Dendritic cell treated with granulocyte-macrophage colony-stimulating factor and Interleukin-4, amounts not matched to agents 40 ng/mL and 50 ng/mL, for 4 days (primary cell): ENCODE data around the gene DMRTC2.

Source experiments
- H3K27ac Mint-ChIP-seq: one replicate; pipeline ENCODE4 v1.8.0; 2022; ENCODE audit warnings: mild to moderate bottlenecking, mixed read lengths
- H3K27me3 Mint-ChIP-seq: one replicate; pipeline ENCODE4 v1.8.0; 2022; ENCODE audit warnings: mild to moderate bottlenecking, mixed read lengths
- H3K36me3 Mint-ChIP-seq: one replicate; pipeline ENCODE4 v1.8.0; 2022; ENCODE audit warnings: low read depth, mixed read lengths
- H3K4me1 Mint-ChIP-seq: one replicate; pipeline ENCODE4 v1.8.0; 2022; ENCODE audit warnings: low read depth, mixed read lengths
- H3K4me3 Mint-ChIP-seq: one replicate; pipeline ENCODE4 v1.8.0; 2022; ENCODE audit warnings: mild to moderate bottlenecking, moderate library complexity, mixed read lengths
- H3K9me3 Mint-ChIP-seq: one replicate; pipeline ENCODE4 v1.8.0; 2022; ENCODE audit warnings: mixed read lengths
- intact Hi-C: fragments of 100-400 bp; cut with micrococcal nuclease; formaldehyde crosslinking; loops from one replicate; pipeline ENCODE4 v1.15.0; 2022

The DMRTC2 gene

GRCh38 chr19:41896581-41896942, 51.7 kb downstream of the DMRTC2 start:
- Mint-ChIP-seq H3K27me3 (no peaks in the 10 kb centered on the region), H3K27ac (no peak overlapping the region), H3K9me3 (no peaks in the 10 kb centered on the region), H3K4me3 (no peak overlapping the region), H3K36me3 (peaks cover 98% of the 10 kb centered on the region), H3K4me1 (no peaks in the 10 kb centered on the region)
- intact Hi-C loops = no loop called here

- no peak overlapping the region for H3K27ac Mint-ChIP-seq
These were observed 52.3 kb downstream of the DMRTC2 start for GRCh38 chr19:41897181-41897580.

GRCh38 chr19:41897820-41898219, 53.0 kb downstream of the DMRTC2 start:
- H3K27ac Mint-ChIP-seq = no peak overlapping the region
- no peak overlapping the region for H3K4me3 Mint-ChIP-seq
- H3K4me1 Mint-ChIP-seq = no peaks in the 10 kb centered on the region
- H3K27me3 Mint-ChIP-seq = no peaks in the 10 kb centered on the region
- peaks cover 98% of the 10 kb centered on the region for H3K36me3 Mint-ChIP-seq
- intact Hi-C loops = no loop called here
- H3K9me3 Mint-ChIP-seq = no peaks in the 10 kb centered on the region

More at GRCh38 chr19:41897181-41897580, 52.3 kb downstream of the DMRTC2 start:
- Mint-ChIP-seq H3K36me3 (peaks cover 98% of the 10 kb centered on the region), H3K4me1 (no peaks in the 10 kb centered on the region), H3K4me3 (no peak overlapping the region), H3K27me3 (no peaks in the 10 kb centered on the region), H3K9me3 (no peaks in the 10 kb centered on the region)
- intact Hi-C loops = no loop called here

- no peaks in the 10 kb centered on the region for H3K4me1 Mint-ChIP-seq
- peaks cover 98% of the 10 kb centered on the region for H3K36me3 Mint-ChIP-seq
These were observed 53.4 kb downstream of the DMRTC2 start for GRCh38 chr19:41898235-41898634.

More at GRCh38 chr19:41898235-41898634, 53.4 kb downstream of the DMRTC2 start:
- no peak overlapping the region for H3K4me3 Mint-ChIP-seq
- no peak overlapping the region for H3K27ac Mint-ChIP-seq
- intact Hi-C loops = no loop called here
- H3K9me3 Mint-ChIP-seq = no peaks in the 10 kb centered on the region
- H3K27me3 Mint-ChIP-seq = no peaks in the 10 kb centered on the region
